ENCODE results near the gene FBXW7.

The FBXW7 gene

DNA sequence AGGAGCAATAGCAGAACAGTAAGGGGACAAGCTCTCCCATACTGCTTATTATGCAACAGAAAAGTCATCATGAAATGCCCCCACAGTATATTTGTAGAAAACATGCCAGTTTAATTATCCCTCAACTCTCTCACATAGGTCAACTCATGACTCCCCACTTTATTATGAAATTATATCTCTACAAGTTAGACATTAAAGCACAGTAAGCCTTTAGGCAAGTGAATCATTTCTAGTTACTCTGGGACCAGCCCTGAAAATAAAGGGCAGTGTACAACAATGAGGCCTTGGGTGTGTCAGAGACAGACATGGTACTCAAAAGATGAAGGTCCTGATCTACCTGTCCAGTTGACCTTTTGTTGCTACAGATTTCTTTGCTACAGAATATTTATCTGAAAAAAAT lies 191.9 kb downstream of the FBXW7 start:
- in situ Hi-C loops (cut with MboI; ENCODE audit: low sequenced_read_pairs), result no loop called here

DNA sequence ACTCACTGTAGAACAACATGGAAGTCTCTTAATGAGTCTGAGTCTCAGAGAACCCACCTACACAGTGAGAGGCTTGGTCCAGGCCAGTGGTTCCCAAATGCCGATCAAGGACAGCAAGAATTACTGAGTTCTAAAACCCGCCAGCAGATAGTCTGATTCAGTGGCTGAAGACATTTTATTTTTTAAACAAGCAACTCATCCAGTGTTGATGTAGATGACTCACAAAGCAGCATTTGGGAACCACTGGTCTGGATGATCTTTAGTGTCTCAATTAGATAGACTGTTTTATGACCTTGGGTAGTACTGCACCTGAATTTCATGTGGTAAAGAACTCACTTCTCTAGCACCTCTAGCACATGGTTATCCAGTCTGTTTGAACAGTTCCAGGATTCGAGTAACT lies 193.6 kb downstream of the FBXW7 start:
- in situ Hi-C loops (cut with MboI; ENCODE audit: low sequenced_read_pairs), result no loop called here

DNA sequence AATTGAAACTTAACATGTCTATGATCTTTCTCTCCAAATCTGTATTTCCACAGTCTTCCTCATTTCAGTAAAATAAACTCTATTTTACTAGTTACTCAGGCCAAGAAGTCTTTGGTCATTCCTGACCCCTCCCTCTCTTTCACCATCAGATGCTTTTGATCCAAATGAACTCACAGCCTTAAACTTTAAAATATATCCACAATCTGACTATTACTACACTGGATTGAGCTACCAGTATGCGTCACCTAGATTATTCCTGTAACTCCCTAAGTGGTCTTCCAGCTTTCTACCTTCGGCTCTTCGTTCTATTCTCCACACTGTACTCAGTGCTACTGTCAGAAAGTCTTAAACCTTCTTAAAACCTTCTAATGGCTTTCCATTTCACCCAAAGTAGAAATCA lies 195.1 kb downstream of the FBXW7 start:
- in situ Hi-C loops (cut with MboI; ENCODE audit: low sequenced_read_pairs), result no loop called here

DNA sequence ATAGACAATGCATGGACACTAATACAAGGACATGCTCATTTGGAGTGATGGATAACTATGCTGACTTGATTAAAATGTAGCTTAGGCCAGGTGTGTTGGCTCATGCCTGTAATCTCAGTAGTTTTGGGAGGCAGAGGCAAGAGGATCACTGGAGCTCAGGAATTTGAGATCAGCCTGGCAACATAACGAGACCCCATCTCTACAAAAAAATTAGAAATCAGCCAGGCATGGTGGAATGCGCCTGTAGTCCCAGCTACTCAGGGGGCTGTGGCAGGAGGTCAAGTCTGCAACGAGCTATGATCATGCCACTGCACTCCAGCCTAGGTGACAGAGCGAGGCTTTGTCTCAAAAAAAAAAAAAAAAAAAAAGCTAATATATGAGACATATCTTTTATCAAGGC lies 196.3 kb downstream of the FBXW7 start:
- in situ Hi-C loops (cut with MboI; ENCODE audit: low sequenced_read_pairs), result no loop called here

GRCh38 chr4:152334931-152335330 lies 201.0 kb downstream of the FBXW7 start:
- in situ Hi-C loops (cut with MboI; ENCODE audit: low sequenced_read_pairs), result no loop called here

GRCh38 chr4:152331042-152331441 lies 204.8 kb downstream of the FBXW7 start:
- in situ Hi-C loops (cut with MboI; ENCODE audit: low sequenced_read_pairs), result no loop called here

- in situ Hi-C loops (cut with MboI; ENCODE audit: low sequenced_read_pairs), result no loop called here
These were observed 207.3 kb downstream of the FBXW7 start for GRCh38 chr4:152328582-152328981.

GRCh38 chr4:152327606-152328453 lies 208.1 kb downstream of the FBXW7 start:
- in situ Hi-C loops (cut with MboI; ENCODE audit: low sequenced_read_pairs), result no loop called here

GRCh38 chr4:152325831-152326230 lies 210.1 kb downstream of the FBXW7 start:
- in situ Hi-C loops (cut with MboI; ENCODE audit: low sequenced_read_pairs), result no loop called here

GRCh38 chr4:152323221-152323620 lies 212.7 kb downstream of the FBXW7 start:
- in situ Hi-C loops (cut with MboI; ENCODE audit: low sequenced_read_pairs), result no loop called here

- in situ Hi-C loops (cut with MboI; ENCODE audit: low sequenced_read_pairs), result no loop called here
These were observed 213.2 kb downstream of the FBXW7 start for GRCh38 chr4:152322656-152323055.

DNA sequence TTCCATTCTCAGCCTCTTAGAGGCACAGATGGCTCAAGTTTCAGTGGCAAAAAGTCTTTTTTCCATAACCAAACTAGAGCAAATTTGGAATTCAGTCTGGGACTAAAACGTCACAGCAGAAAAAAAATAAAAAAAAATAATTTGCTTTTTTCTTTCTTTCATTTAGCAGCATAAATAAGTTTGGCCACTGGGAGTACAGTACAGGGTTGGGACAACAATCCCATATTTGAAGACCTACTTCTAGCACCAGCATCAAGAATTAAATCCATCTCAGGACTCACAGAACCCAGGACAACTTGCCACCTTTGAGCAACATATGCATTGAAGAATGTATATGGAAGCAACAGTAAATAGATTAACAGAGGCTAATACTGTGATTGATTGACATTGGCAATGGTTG lies 214.0 kb downstream of the FBXW7 start:
- in situ Hi-C loops (cut with MboI; ENCODE audit: low sequenced_read_pairs), result no loop called here

- in situ Hi-C loops (cut with MboI; ENCODE audit: low sequenced_read_pairs), result no loop called here
These were observed 214.5 kb downstream of the FBXW7 start for GRCh38 chr4:152321398-152321797.

DNA sequence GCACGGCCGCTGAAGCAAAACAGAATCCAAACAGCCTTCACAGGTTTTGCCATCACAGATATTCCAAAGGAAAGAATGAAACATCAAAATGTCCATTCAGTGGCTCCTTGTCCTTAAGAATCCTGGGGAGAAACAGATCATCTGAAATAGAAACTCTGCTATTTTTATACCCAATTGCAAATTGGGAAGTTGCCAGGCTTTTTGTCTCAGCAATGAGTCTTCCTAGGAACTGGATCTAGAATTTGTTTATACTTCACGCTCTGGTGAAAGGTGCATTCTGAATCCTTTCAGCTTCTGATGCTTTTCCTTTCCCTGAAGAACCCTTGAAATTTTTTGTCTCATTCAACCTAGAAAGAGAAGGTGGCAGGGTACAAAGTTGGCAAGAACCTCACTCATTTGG lies 218.9 kb downstream of the FBXW7 start:
- in situ Hi-C loops (cut with MboI; ENCODE audit: low sequenced_read_pairs), result no loop called here

GRCh38 chr4:152310257-152310656 lies 225.6 kb downstream of the FBXW7 start:
- in situ Hi-C loops (cut with MboI; ENCODE audit: low sequenced_read_pairs), result no loop called here

DNA sequence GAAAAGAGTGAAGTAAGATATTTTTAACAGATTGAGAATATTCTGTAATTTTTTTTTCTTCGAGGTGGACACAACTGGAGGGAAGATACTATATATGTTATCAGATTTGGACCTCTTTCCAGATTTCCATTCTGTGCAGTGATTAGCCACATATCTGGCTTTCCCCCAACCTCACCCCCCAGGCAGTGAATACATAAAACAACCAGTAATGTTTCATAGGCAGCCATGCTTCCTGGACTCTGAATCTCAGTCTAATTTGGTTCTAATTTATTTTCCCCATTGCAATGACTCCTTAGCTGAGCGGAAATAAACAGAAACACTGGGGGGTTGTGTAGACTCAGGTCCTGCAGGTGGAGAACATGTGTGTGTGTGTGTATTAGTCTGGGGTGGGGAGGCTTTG lies 226.5 kb downstream of the FBXW7 start:
- in situ Hi-C loops (cut with MboI; ENCODE audit: low sequenced_read_pairs), result no loop called here

DNA sequence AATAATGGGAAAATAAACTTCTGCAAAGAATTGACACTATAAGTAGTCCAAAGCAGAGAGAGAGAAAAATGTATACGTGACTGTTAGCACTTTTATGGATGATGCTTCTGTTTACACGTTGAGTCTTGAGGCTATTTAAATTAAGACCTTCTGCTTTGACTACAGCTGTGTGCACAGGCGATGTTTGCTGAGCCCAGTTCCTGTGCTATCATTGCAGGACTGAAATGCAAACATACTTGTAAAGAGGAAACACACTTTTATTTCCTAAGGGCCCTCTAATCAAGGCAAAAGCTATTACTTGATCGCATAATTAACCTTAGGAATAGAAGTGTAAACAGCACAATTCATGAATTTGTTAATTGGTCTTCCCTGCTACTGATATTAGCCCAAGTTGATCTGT lies 226.9 kb downstream of the FBXW7 start:
- in situ Hi-C loops (cut with MboI; ENCODE audit: low sequenced_read_pairs), result no loop called here

GRCh38 chr4:152307669-152308068 lies 228.2 kb downstream of the FBXW7 start:
- in situ Hi-C loops (cut with MboI; ENCODE audit: low sequenced_read_pairs), result no loop called here

- in situ Hi-C loops (cut with MboI; ENCODE audit: low sequenced_read_pairs), result no loop called here
These were observed 229.4 kb downstream of the FBXW7 start for GRCh38 chr4:152306541-152306940.

- in situ Hi-C loops (cut with MboI; ENCODE audit: low sequenced_read_pairs), result no loop called here
These were observed 231.7 kb downstream of the FBXW7 start for GRCh38 chr4:152304220-152304619.

DNA sequence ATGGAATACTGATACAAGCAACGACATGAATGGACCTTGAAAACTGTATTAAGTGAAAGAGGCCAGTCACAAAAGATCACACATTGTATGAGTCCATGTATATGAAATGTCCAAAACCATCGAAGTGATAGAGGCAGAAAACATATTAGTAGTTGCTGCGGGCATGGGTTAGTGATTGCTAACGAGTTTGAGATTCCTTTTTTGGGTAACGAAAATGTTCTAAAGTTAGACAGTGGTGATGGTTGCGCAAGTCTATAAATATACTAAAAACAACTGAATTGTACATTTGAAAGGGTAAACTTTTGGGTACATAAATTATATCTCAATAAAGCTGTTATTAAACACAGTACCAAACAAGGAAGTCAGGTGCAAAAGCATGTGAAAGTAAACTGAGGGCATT lies 234.5 kb downstream of the FBXW7 start:
- in situ Hi-C loops (cut with MboI; ENCODE audit: low sequenced_read_pairs), result no loop called here

DNA sequence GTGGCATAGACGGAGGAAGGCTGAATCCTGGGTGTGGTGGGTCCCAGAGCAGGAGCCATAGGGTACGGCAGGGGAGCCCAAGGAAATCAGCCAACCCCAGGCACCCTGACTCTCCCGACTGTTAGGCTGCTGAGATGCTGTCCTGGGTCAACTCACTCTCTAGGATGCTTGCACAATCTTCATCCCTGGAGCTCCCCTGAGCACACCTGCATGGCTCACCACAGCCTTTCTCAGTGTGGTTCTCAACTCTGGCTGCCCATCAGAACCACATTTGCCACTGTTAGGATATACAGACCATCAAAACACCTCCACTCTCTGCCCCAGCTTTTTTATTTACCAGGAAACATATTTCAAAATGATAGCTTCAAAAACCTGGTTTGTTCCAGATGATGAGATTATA lies 236.3 kb downstream of the FBXW7 start:
- in situ Hi-C loops (cut with MboI; ENCODE audit: low sequenced_read_pairs), result no loop called here

GRCh38 chr4:152296386-152296785 lies 239.5 kb downstream of the FBXW7 start:
- in situ Hi-C loops (cut with MboI; ENCODE audit: low sequenced_read_pairs), result no loop called here

All from HL-60/S4 (cell line).